HG03095 (cell line): ENCODE measurements around the gene HHAT.
"Not testable (repeated sequence)": the region's sequence is repeated elsewhere in the genome, so short reads cannot be mapped to it uniquely, and the experiment has no call there.

Experiments used
- ATAC-seq: cut with Tn5 transposase; IDR thresholded peaks from one replicate; pipeline ENCODE4 v1.9.1; 2021; ENCODE audit warnings: moderate library complexity; ENCODE audit not compliant: unreplicated experiment

The HHAT gene

DNA sequence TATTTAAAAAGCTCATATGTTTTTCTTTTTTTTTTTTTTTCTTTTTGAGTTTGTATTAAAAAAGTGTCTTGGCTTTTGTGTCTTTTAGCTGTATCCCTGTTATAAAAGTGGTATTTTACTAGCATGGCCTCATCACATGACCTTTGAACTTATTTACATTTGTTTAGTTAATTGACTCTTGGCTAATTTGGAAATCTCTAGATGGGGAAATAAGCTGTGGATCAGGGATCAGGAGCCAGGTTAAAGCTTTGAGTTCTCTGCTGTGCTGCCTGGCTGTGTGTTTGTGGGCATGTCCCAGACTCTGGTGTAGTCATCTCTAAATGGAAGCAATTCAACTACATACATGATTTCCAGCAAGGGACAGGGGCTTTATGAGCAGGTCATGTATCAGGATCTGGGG, 56.5 kb downstream of the HHAT start:
- ATAC-seq: no peak

- ATAC-seq: no peak
Measured at GRCh38 chr1:210394281-210394821, 65.6 kb downstream of the HHAT start.

- no peak for ATAC-seq
Measured at GRCh38 chr1:210396541-210396940, 67.8 kb downstream of the HHAT start.

DNA sequence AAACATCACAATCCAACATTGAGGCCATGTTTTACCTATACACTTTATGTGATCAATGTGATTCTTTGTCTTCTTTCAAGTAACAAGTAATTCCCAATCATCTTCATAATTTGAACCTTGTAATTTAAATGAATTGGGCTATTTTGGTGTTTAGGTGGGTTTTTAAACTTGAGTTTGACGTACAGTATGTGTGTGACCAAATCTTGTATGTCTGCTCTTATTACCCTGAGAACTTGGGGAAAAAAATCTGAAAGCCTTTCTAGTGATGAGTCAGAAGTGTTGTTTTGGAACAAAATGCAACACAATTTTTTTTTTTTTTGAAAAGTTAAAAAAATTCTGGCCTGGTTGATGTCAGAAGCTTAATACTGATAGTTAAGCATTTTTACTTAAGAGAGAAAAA, 68.5 kb downstream of the HHAT start:
- ATAC-seq: no peak

- ATAC-seq: no peak
Measured at GRCh38 chr1:210397681-210398080, 69.0 kb downstream of the HHAT start.

DNA sequence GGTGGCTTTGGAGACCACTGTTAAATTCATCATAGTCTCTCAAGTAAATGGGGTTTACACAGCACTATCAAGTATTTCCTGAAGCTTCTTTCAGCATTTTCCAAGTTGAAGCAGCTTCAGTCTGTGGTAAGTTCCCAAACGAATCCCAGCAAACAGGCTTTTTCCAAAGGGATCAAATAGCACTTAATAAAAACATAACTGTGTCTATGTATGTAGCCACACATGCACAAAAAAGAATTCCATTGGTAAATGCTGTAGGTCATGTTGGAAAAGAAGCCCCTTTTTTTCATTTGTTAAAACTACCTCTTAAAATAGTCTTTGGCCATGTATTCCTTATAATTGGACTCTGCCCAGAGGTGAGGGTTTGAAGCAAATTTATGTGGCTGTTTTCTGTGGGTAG, 69.8 kb downstream of the HHAT start:
- no peak for ATAC-seq

- peak; percentile 73 for ATAC-seq
Measured at GRCh38 chr1:210400043-210400840, 71.5 kb downstream of the HHAT start.

GRCh38 chr1:210402560-210402959, 73.9 kb downstream of the HHAT start:
- ATAC-seq: no peak

- no peak for ATAC-seq
Measured at GRCh38 chr1:210405316-210405715, 76.6 kb downstream of the HHAT start.

DNA sequence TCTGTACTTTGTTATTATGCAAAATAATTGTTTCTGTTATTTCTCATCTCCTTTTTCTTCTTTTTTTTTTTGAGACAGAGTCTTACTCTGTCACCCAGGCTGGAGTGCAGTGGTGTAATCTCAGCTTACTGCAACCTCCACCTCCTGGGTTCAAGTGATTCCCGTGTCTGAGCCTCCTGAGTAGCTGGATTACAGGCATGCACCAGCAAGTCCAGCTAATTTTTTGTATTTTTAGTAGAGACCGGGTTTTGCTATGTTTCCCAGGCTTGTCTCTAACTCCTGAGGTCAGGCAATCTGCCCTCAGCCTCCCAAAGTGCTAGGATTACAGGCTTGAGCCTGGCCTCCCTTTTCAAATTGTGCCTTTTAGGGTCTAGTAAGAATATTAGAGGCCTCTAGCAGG, 77.6 kb downstream of the HHAT start:
- not testable (repeated sequence) for ATAC-seq

- ATAC-seq: no peak
Measured at GRCh38 chr1:210407207-210407886, 78.6 kb downstream of the HHAT start.

DNA sequence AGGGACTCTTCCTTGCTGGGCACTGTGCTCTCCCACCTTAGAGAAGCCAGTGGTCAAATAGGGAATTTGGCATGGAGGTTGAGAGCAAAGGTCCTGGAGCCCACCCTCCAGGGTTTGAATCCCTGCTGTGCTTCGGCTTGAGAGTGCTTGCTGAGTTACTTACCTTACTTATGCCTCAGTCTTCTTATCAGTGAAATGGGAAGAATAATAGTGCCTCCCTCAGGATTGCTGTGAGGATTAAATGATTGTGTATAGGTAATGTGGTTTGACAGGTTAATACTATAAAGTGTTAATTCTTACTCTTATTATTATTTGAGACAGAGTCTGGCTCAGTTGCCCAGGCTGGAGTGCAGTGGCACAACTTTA, 79.2 kb downstream of the HHAT start:
- ATAC-seq: no peak

DNA sequence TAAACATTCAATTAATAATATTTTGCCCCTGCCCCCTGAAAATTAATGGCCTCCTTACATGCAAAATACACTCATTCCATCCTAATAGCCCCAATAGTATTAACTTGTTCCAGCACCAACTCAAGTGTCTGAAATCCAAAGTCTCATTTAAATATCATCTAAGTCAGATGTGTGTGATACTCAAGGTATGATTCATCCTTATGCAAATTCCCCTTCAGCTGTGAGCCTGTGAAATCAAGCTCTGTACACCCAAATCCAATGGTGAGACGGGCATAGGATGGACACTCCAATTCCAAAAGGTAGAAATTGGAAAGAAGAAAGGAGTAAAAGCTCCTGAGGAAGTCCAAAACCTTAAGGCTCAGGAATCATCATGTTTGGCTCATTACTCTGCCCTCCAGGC, 83.5 kb downstream of the HHAT start:
- ATAC-seq: no peak

GRCh38 chr1:210413951-210414350, 85.2 kb downstream of the HHAT start:
- no peak for ATAC-seq

- no peak for ATAC-seq
Measured at GRCh38 chr1:210415846-210416448, 87.2 kb downstream of the HHAT start.

GRCh38 chr1:210416681-210417080, 88.0 kb downstream of the HHAT start:
- no peak for ATAC-seq

- no peak for ATAC-seq
Measured at GRCh38 chr1:210417881-210418280, 89.2 kb downstream of the HHAT start.

DNA sequence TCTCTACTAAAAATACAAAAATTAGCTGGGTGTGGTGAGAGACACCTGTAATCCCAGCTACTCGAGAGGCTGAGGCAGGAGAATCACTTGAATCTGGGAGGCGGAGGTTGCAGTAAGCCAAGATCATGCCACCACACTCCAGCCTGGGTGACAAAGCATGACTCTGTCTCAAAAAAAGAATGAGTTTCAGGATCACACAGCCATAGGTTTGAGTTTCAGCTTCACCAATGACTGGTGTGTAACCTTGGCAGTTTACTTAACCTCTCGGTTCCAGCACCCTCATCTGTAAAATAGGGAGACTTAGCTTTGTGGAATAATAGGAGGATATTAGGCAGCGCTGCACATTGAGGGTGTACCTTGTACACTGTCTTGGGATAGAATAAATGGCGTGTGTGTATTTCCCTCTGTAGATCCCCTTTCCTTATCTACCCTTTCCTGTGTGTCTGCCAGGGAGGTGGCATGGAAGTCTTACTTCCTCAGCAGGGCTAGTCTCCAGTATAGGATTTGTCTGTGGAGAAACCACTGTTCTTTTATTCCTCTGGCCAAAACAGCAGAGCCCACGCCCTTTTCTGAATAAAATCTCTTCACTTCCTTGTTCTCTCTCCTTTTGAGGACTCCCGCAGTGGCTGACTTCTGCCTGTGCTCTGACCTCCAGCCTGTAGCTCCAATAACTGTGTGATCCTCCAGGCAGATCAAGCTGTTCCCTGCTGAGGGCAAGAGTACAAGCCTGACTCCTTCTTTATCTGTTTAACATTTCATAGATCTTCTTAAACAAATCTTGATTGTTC, 90.4 kb downstream of the HHAT start:
- no peak for ATAC-seq

- not testable (repeated sequence) for ATAC-seq
Measured at GRCh38 chr1:210426696-210427095, 98.0 kb downstream of the HHAT start.

DNA sequence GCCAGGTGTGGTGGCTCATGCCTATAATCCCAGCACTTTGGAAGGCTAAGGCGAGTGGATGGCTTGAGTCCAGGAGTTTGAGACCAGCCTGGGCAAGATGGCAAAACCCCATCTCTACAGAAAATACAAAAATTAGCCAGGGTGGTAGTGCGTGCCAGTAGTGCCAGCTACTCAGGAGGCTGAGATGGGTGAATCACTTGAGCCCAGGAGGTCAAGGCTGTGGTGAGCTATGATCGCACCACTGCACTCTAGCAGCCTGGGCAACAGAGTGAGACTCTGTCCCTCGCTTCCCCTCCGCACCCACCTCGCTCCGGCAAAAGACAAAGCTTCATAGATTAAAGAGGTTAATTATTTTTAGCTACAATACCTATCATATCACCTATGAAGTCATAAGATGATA, 100.0 kb downstream of the HHAT start:
- ATAC-seq: no peak

DNA sequence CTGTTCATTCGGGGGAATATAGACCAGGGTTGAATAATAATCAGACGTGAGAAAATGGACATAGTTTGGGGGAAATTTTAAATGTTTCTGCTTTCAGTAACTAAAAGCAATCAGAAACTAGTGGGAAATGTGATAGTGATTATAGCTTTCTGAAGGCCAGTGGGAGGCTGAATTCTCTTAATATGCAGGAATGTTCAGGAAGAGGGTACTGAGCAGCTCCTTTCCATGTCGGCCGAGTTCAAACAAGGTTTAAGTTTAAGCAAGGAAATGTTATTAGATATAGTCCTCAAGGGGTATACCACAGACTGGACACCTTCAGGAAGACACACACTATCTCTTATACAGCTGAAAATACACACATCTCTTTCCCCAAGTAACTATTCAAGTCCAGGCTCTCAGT, 105.5 kb downstream of the HHAT start:
- ATAC-seq: no peak
